Measurements from ENCODE around the gene PDE3B.
"Not testable (repeated sequence)": the region's sequence is repeated elsewhere in the genome, so short reads cannot be mapped to it uniquely, and the experiment has no call there.

The PDE3B gene

GRCh38 chr11:14643697-14644225 lies at the start of gene PDE3B:
Gene PDE3B, plus strand, starts transcription at chr11:14643804. Its CDS starts 272 bp downstream, at chr11:14644076.
- DNase-seq, result peak; percentile 82

GRCh38 chr11:14595261-14595660 lies 48.3 kb upstream of the PDE3B start:
- not testable (repeated sequence) for DNase-seq

- DNase-seq, result no peak
Observed at GRCh38 chr11:14607713-14608112, 35.9 kb upstream of the PDE3B start.

- no peak for DNase-seq
Observed at GRCh38 chr11:14609902-14610301, 33.7 kb upstream of the PDE3B start.

- no peak for DNase-seq
Observed at GRCh38 chr11:14611939-14612338, 31.7 kb upstream of the PDE3B start.

GRCh38 chr11:14612694-14613093 lies 30.9 kb upstream of the PDE3B start:
- DNase-seq, result no peak

GRCh38 chr11:14614091-14614622 lies 29.4 kb upstream of the PDE3B start:
- DNase-seq, result no peak

- no peak for DNase-seq
Observed at GRCh38 chr11:14617241-14618027, 26.2 kb upstream of the PDE3B start.

DNA sequence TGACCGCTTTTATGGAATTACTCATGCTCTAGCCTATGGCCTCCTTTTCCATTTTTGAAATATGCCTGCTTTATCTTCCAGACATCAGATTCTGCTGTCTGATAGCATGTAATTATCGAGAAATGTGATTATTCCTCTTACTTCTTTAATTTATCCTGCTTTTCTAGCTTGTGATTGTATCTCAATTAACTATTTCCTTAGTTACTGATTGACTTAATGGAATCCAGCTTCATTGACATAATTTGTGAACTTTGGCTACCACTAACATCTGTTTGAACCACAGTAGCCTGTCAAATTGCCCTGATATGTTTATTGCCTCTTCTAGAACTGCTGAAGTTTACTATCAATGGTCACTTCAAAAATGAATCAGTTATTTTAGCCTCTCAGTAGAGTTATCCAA lies 25.5 kb upstream of the PDE3B start:
- DNase-seq, result no peak

DNA sequence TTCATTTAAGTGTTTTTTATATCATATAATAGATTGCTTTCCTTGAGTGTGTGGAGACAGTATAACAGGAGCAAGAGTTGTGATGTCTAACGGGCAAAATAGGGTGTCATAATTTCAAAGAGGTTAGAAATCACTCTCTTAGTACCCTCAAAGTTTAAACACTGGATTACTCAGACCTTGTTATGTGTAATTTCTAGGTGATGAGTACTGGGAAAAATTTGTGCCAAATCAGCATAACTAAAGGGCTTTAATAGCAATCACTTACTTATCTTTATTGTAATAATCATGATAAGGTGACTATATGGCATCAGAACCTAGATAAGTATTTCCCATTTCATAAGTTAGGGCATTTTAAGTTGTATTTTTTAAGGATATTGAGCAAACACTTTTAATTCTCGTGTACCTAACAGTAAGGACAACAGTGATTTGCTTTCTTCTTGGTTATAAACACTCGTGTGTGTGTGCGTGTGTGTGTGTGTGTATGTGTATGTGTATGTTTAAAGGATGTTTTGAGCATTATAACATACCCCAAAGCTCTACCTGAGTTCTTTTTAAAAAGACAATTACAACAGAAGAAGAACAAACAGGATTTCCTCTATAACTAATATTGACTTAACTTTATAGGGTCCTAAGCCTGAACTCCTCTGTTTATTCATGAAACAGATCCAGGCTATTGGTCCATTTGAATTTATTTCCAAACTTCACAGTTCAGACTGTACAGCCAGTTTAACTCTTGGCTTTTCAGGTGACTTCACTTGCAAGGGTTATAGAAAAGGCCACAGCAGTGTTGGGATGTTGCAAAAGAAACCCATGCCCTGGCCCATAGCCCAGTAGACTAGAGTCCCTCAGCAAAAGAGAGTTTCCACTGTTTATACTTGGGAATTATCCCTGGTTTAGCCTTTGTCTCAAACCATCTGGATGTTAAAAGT lies 23.7 kb upstream of the PDE3B start:
- DNase-seq, result no peak

- DNase-seq, result no peak
Observed at GRCh38 chr11:14622223-14622954, 21.2 kb upstream of the PDE3B start.

GRCh38 chr11:14623036-14623435 lies 20.6 kb upstream of the PDE3B start:
- DNase-seq, result peak; percentile 32

DNA sequence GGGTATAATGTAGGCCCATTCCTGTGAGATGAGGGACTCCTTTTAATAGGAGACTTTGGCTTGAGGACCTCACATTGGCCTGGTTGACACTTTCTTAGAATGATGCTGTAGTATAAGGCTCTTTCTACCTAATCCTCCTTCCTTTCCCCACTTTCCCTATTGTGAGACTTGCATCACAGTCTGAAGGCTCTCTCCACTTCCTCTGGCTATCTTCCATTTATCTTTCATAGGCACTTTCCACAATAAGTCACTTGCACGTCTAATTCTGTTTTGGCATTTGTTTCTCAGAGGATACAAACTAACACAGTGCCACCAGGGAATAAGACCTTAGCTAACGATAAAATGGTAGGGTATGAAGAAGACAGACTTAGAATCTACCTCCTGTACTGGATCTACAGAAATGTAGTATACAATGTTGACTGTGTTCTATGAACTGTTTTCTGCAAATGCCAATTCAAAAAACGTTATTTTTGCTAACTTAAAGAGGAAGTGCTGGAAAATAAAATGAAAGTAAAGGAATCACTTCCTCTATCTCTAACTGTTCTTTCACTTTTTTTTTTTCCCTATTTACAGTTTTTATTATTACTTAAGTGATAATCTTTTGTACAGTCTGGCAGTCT lies 17.9 kb upstream of the PDE3B start:
- DNase-seq, result no peak

GRCh38 chr11:14626650-14627049 lies 17.0 kb upstream of the PDE3B start:
- DNase-seq, result no peak

- peak; percentile 61 for DNase-seq
Observed at GRCh38 chr11:14633506-14634224, 9.9 kb upstream of the PDE3B start.

DNA sequence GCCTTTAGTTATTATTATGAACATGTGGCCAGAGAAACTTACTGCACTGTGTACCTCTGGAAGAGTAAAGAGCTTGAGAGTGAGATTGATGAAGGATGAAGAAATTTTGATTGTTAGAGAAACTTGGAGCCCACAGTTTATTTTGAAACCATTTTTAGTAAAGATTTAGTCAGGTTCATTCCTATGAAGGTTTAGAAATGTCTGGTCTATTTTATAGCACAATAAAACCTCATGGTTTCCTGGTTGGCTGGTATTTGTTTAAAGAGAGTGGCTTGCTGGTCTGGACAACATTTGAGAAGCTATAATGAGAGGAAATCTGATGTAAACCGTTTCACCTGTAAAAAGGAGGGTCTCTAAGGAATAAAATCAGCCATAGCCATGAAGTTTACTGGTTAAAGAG lies 8.8 kb upstream of the PDE3B start:
- no peak for DNase-seq

DNA sequence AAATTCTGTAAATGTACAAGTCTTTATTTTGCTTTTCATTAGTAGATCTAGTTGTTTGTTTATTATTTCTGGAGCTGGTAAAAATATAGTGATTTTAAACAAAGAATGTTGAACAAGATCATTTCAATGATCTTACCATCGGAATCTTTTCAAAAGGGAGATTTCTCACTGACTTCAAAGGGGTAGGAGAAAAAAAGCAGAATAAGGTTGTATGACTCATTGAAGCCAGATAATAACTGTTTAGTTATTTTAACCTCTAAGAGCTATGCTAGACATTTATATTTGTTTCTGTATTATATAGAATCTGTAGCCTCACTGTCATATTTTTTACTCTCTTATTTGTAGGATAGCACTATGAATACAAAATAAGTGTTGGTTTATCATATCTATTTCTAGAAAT lies 8.1 kb upstream of the PDE3B start:
- DNase-seq, result no peak

DNA sequence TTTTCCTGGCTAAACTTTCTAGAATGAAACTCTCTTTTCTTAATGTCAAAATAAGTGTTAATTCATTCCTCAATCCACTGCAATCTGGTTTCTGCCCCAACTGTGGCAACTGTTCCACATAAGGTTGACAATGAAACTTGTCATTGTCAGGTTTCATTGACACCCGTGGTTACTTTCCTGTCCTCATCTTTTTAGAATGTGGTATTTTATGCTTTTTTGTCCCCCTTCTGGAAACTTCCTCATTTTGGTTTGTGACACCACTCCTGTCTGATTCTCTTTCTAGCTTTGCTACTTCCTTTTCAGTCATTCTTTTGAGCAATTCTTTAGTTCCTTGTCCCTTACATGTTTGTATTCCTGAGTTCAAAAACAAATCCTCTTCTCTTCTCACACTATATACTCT lies 7.5 kb upstream of the PDE3B start:
- peak; percentile 26 for DNase-seq

DNA sequence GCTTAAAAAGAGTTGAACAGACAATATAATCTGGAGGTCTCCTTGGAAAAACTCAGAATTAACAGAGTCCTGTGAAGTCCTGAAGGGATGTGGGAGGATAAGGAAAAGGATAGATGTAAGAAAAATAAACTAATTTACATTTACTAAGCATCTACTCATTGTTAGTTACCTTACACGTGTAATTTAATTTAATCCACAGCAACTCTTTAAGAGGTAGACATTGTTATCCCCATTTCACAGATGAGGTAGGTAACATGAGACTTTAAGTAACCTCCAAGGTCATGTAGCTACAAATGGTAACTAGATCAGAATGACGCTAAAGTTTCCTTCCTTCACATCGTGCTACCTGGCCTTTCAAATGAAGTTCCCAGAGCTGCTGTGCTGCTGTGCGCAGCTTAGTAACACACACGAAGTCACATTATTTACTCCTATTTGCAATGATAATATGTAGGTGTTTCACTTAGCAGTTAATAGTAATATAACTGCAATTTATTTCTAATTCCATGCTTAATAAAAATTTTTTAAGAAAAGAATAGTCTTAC lies 5.7 kb upstream of the PDE3B start:
- DNase-seq, result no peak

DNA sequence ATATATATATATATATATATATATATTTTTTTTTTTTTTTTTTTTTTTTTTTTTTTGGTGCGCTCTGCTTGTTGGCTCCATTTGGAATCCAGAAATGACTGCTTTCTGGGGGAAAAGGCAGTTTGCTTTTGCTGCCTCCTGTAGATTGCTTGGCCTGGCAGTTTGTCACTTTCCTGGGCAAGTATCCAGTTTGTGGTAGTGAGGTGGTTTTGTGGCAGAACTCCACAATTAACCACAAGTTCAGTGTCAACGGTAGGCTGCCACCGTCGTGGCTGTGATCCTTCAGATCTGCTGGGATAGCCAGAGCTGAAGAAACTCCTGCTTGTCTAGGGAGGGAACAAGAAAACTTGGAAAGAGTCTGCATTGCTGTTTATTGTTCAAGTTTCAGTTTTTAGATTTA lies 5.0 kb upstream of the PDE3B start:
- DNase-seq, result peak; percentile 31

GRCh38 chr11:14641801-14642200 lies 1.8 kb upstream of the PDE3B start:
- DNase-seq, result no peak
